GM12878 (cell line): ENCODE results near the gene UBXN11. TPM values are rescaled to one million over a fixed set of nuclear protein-coding genes. Genes with fewer than 3 reads are reported as not detected.

Experiments
- BMI1 ChIP-seq: fragments of 450-650 bp; IDR thresholded peaks from 2 replicates; pipeline ENCODE4 v1.6.1; 2016; ENCODE audit warnings: mild to moderate bottlenecking, moderate library complexity, borderline replicate concordance
- CHD2 ChIP-seq: IDR thresholded peaks from 2 replicates; pipeline ENCODE4 v1.6.1; 2011; ENCODE audit warnings: low read depth, low read length, improper control_type of control experiment, borderline replicate concordance
- E2F4 ChIP-seq: IDR thresholded peaks from 2 replicates; pipeline ENCODE4 v1.6.1; 2012; ENCODE audit warnings: low read depth, low read length, improper control_type of control experiment
- E4F1 ChIP-seq: fragments of 450-650 bp; IDR thresholded peaks from 2 replicates; pipeline ENCODE4 v1.6.1; 2018; ENCODE audit warnings: borderline replicate concordance, mild to moderate bottlenecking; ENCODE audit not compliant: partially characterized antibody
- IRF3 ChIP-seq: fragments of 450-650 bp; IDR thresholded peaks from 2 replicates; pipeline ENCODE4 v1.6.1; 2014; ENCODE audit warnings: mild to moderate bottlenecking
- KLF5 ChIP-seq: fragments of 450-650 bp; IDR thresholded peaks from 2 replicates; pipeline ENCODE4 v1.6.1; 2014; ENCODE audit warnings: mild to moderate bottlenecking; ENCODE audit not compliant: partially characterized antibody
- MAX ChIP-seq: IDR thresholded peaks from 2 replicates; pipeline ENCODE4 v1.6.1; 2012; ENCODE audit warnings: low read depth, low read length, improper control_type of control experiment
- NKRF ChIP-seq: fragments of 450-650 bp; conservative IDR thresholded peaks from 2 replicates; pipeline ENCODE4 v1.6.1; 2017; ENCODE audit warnings: mild to moderate bottlenecking, moderate library complexity
- POLR2A ChIP-seq: IDR thresholded peaks from 2 replicates; pipeline ENCODE4 v1.6.1; 2011; ENCODE audit warnings: low read depth, mild to moderate bottlenecking, low read length
- POLR2AphosphoS5 ChIP-seq: IDR thresholded peaks from 2 replicates; pipeline ENCODE4 v1.6.1; 2011; ENCODE audit warnings: mild to moderate bottlenecking, low read length, inconsistent platforms
- SIN3A ChIP-seq: IDR thresholded peaks from 2 replicates; pipeline ENCODE4 v1.6.1; 2012; ENCODE audit warnings: low read depth, low read length, improper control_type of control experiment
- SIX5 ChIP-seq: IDR thresholded peaks from 2 replicates; pipeline ENCODE4 v1.6.1; 2011; ENCODE audit warnings: mild to moderate bottlenecking, low read depth, low read length, moderate library complexity; ENCODE audit not compliant: severe bottlenecking
- SP1 ChIP-seq: IDR thresholded peaks from one replicate; pipeline ENCODE4 v1.6.1; 2011; ENCODE audit warnings: low read depth, low read length
- SRF ChIP-seq, 2 experiments: IDR thresholded peaks; 2 replicates each; pipeline ENCODE4 v1.6.1; 2011; ENCODE audit warnings: low read depth in 2 of 2, low read length in 2 of 2, mild to moderate bottlenecking in 1 of 2, moderate library complexity in 1 of 2
- ZNF687 ChIP-seq: fragments of 450-650 bp; IDR thresholded peaks from 2 replicates; pipeline ENCODE4 v1.6.1; 2017; ENCODE audit warnings: mild to moderate bottlenecking, moderate library complexity
- polyA plus RNA-seq, 11 experiments: library from polyadenylated mRNA; depleted of rRNA in 4 of 11; unstranded in 6 of 11; stranded (reverse) in 5 of 11; fragments of >200 nt; fragmentation: Nextera tagmentation in 4 of 11; fragmentation: Illumina TruSeq in 1 of 11; extraction: Ambion mirVana in 4 of 11; extraction: Trizol in 1 of 11; gene quantifications; 1 replicate in 1 of 11; 2 replicates in 10 of 11; pipeline versions ENCODE4 v1.2.1 to v1.2.3, GENCODE V29; 2011 to 2016; ENCODE audit warnings: inconsistent platforms in 2 of 11, missing spikeins in 2 of 11, low read depth in 1 of 11
- total RNA-seq, 4 experiments: library from RNA; depleted of rRNA in 3 of 4; stranded (reverse); fragments of >200 nt in 3 of 4; fragmentation: Illumina TruSeq in 1 of 4; extraction: Trizol in 1 of 4; gene quantifications; 2 replicates each; pipeline versions ENCODE4 v1.2.1 to v1.2.3, GENCODE V29; 2013 to 2021

UBXN11 gene
- total and polyA plus RNA-seq, 10 of the 15 experiments (the other 5 are each of a cell fraction or from before 2014, with no cell fraction given), result 0.32 to 34.4 (median 9.6) TPM

- TF ChIP-seq E2F4 (peak; percentile 79), MAX (peak; percentile 73), NKRF (peak; percentile 98), SIX5 (peak; percentile 35), ZNF687 (peak; percentile 24; the same call in 1 of the 2 replicates), SP1 (peak; percentile 87), SRF (IDR thresholded peaks at IDR 0.05; ENCODE audit: low read depth in 2 of 2, low read length in 2 of 2) (peak in 1 of 2 experiments; percentile 66; a peak in 3 of 4 replicates), KLF5 (peak; percentile 75), CHD2 (peak; percentile 73; the same call in 1 of the 2 replicates), POLR2AphosphoS5 (peak; percentile 38; the same call in 1 of the 2 replicates), BMI1 (peak; percentile 95), IRF3 (0 out of 2 replicates have a peak, but pooled peaks have one; percentile 47), POLR2A (peak; percentile 66), SIN3A (peak; percentile 98), E4F1 (no peak)
Observed at GRCh38 chr1:26306290-26307229, at the start of gene UBXN11 (continued).
